Ovary (tissue), 3 donors: Measurements from ENCODE around the gene CDC42SE1.

Source experiments
- EP300 ChIP-seq: sonication (generic); formaldehyde crosslinking; IDR thresholded peaks from one replicate; pipeline ENCODE4 v1.6.1; 2017; ENCODE audit warnings: antibody characterized with exemption
- TF ChIP-seq, protein P1 (sequence below), 3 donors: fragments of 450-650 bp in 2 of 3; fragments of 200-600 bp in 1 of 3; IDR thresholded peaks; one replicate each; pipeline versions ENCODE4 v1.5.1 to v1.8.0; 2016 to 2022; ENCODE audit warnings: antibody characterized with exemption in 3 of 3, mild to moderate bottlenecking in 1 of 3
- donor health status: DM: no; HTN: no; CAD: no.

DNA sequence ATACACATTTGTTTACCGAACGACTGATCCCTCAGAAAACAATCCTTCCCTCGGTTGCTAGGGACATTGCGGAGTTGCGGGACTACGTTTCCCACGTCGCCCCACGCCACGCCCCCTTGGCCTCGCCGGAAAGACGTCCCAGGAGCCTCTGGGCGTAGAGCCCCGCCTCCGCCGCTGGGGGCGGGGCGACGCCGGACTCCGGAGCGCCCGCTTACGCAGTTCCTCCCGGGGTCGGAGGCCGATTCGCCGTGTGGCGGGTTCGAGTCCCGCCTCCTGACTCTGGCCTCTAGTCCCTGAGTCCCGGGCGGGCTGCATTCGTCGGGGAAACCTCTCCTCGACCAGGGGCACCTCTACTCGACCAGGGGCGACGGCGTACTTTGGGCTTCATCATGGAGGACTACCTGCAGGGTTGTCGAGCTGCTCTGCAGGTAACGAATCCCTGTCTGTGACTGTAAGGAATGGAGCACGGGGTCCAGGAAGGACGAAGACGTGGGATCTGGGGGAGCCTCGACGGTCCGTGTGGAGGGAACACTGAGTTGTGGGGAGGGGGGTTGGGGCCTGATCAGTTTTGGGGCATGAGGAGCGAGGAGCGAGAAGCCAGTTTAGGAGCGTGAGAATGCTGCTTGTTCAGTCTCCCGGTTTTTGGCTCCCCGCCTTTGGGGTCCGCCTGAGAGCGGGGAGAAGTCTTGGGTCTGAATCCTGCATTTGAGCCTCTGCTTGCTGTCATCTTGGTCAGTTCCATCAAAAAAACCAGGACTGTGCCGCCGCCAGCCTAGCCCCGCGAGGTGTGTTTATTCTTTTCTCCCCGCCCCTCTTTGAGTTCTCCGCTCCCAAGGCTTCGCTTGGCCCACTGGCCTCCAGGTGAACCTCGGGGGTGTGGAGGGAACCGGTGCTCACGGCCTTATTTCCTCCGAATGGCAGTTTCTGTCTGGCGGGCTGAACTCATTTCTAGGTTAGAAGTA, 50.9 kb downstream of the CDC42SE1 start, which contains the start of gene PRUNE1:
- TF ChIP-seq, protein P1, sequence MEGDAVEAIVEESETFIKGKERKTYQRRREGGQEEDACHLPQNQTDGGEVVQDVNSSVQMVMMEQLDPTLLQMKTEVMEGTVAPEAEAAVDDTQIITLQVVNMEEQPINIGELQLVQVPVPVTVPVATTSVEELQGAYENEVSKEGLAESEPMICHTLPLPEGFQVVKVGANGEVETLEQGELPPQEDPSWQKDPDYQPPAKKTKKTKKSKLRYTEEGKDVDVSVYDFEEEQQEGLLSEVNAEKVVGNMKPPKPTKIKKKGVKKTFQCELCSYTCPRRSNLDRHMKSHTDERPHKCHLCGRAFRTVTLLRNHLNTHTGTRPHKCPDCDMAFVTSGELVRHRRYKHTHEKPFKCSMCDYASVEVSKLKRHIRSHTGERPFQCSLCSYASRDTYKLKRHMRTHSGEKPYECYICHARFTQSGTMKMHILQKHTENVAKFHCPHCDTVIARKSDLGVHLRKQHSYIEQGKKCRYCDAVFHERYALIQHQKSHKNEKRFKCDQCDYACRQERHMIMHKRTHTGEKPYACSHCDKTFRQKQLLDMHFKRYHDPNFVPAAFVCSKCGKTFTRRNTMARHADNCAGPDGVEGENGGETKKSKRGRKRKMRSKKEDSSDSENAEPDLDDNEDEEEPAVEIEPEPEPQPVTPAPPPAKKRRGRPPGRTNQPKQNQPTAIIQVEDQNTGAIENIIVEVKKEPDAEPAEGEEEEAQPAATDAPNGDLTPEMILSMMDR (IDR thresholded peaks at IDR 0.05): peak in 2 of 3 donors; percentile 6 to 22
- no peak for TF ChIP-seq EP300
